ENCODE measurements around the gene CNTN4.
A peak's percentile ranks its signal among the peaks of the same experiment; 100 is the strongest.
"Not testable (repeated sequence)": the region's sequence is repeated elsewhere in the genome, so short reads cannot be mapped to it uniquely, and the experiment has no call there.

The CNTN4 gene

DNA sequence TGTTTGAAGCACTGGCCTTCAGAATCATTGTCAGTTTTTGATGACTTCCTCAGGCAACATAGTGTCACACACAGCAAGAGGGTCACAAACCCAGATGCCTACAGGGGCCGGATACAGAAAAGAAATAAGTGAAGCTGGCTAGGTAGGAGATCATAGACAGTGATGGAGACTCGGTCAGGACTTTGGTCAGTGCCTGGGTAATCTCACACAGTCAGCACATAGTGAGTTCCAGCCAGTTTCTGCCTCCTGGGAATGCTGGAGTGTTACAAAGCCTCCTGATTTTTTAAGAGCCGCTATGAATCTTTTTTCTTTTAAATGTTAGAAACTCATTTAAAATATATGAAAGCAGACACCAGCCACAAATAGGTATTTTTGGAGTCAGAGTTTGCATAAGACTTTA is 612.4 kb downstream of the CNTN4 start:
- no peak for DNase-seq

- peak; percentile 6 for DNase-seq
These were observed 615.3 kb downstream of the CNTN4 start for GRCh38 chr3:2713923-2714322.

DNA sequence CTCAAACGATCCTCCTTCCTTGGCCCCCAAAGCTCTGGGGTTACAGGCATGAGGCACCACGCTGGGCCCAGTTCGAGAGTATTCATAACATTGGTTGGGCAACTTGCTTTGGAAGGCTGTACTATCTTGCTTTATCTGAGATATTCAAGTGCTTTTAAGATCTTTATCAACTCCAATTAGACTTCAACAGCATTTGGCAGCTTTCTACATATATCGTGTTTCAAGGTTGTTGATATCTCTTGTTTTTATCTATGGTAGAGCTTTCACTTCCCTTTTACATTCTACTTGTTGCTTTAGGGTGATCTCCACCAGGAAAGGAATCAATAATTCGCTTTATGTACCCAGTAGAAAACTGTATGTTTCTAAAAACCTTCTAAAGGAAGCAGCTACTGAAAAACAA is 616.2 kb downstream of the CNTN4 start:
- DNase-seq = no peak

DNA sequence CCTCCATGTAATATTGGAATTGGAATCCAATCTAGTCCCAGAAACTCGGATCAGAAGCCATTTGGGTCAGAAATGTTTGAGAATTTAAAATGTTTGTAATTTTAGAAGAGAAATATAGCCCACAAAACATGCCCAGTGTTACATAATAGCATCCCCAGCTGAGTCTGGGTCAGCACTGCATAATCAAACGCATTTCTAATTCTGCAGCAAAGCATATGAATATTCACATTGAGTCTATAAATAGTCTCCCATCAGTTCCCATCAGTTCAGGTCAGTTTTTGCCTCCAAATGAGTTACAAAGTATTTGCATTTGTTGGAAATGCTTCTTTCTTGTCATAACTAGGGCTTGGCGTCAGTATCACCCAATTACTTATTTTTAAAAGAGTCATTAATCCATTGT is 628.4 kb downstream of the CNTN4 start:
- DNase-seq = no peak

- DNase-seq = peak; percentile 61
These were observed 629.1 kb downstream of the CNTN4 start for GRCh38 chr3:2727610-2728318.

DNA sequence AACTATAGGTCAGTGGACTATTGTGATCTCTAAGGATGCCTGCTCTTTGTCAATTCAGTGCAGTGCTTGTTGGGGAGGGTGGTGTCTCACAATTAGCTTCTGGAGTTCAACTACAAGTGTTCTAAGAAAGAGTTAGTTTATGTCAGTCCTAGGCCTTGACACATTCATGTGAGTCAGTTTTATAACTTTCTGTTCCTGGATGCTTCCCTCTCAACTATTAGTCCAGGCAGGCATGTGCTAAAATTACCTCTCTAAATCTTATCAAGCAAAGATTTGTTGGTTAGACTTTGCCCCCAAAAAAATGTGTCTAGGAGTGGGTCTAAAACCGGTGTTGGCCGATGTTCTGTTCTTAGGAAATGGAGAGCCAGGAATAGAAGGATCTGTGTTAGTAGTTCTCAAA is 633.2 kb downstream of the CNTN4 start:
- DNase-seq = no peak

DNA sequence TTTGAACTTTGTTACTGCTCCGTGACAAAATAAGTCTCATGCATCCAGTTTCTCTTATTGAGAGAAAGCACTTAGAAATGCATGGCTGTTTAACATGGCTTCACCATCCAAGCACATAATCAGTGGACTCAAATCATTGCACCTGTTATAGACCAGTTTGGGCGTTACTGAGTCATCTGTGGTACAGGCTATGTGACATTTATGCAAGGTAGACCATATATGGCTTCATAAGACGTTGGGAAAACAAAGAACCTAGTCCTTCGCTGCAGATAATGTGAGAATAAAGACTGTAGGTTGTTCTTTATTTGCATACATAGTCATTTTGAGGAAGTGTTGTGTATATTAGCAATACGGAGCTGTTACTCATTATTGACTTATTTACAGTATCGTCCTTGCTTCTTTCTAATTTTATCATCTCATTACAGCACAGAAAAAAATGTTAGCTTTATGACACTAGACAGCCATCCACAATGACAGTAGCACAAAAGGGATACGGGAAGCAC is 636.8 kb downstream of the CNTN4 start:
- DNase-seq = no peak

DNA sequence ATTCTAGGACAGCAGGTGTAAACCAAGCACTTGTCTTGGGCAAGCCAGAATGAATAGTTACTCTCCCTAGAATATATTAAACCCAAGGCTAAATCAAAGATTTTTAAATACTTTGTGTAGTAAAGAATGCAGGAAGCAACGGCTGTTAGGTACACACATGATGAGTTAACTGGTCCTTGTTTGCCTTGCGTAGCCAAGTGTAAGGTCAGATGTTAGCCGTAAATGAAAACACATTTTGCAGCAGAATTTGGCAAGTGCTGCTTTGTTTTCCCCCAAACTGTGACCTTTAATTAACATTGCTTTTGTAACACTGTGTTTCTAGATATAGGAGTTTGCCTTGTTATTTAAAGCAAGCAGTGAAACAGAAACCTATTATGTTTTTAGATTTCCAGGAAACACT is 642.9 kb downstream of the CNTN4 start:
- DNase-seq = peak; percentile 48

DNA sequence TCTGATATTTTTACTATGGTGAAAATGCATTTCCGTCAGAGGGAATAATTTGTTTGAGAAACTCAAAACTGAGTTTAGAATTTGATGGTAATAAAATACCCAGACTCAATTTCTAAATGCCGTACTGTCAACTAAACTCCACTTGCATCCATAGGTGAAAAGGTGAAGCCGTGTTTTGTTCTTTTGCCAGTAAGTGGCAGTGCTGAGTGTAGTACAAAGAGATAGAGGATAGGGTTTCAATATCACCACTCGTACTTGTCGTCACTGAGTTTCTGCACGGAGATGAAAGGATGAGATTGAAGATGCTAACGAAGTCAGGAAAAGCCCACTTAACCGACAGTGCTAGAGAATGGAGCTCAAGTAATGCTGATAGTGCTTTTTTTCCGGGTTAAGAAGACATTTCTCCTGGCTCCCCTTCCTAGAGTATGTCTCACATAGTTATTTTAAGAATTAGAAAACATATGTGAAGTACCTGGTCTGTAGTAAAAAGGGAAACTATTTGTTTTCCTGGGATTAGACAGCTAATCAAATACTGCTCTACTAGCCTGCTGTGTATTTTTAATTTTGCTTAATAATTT is 666.4 kb downstream of the CNTN4 start:
- DNase-seq = peak; percentile 34

GRCh38 chr3:2770451-2770850 is 671.8 kb downstream of the CNTN4 start:
- no peak for DNase-seq

- DNase-seq = no peak
These were observed 672.5 kb downstream of the CNTN4 start for GRCh38 chr3:2771193-2771592.

- DNase-seq = no peak
These were observed 673.1 kb downstream of the CNTN4 start for GRCh38 chr3:2771741-2772140.

DNA sequence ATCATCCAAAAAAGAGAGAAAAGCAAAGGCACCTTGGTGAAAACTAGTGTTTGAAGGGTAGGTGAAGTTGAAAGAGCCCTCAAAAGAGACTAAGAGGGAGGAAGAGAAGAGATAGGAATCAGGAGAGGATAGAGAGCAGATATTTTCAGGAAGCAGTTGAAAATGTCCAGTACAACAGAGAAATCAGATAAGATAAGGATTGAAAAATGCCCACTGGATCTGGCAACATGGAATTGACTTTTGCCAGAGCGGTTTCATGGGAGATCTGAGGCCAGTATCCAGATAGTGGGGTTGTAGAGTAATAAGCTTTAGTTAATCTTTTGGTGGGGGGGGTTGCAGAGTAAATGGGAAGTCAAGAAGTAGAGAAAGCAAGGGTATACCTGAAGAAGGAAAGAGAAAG is 674.1 kb downstream of the CNTN4 start:
- no peak for DNase-seq

DNA sequence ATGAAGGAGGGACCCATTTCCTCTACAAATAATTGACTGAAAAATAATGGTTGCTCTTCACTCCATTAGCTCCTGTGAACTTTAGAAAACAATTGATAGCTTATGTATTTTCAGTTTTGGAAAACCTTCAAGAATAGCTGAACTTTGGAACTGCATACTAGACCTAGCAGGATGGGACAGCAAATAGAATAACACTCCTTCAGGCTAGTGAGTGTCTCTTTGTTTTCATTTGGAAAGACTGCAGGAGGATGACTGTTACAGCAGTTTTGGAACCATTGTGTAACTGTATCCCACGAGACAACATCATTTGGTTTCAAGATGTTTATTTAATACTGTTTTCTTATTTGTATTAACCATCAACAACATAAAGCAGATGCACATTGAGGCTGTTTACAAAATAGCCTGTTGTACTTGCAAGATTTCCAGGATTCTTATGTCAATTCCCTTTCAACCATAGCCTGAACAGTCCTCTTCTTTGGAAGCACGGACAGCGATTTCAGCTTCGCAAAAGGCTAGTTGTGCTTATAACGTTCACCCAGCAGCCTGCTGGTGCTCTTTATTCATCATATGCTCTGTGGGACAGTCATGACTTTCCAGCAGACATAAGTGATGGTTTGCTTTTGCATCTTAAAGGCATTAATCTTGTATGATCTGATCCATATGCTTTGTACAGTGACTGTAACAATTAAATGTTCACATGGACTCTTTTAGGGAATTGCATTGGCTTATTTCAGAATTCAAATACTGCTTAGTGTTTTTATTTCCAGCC is 676.0 kb downstream of the CNTN4 start:
- no peak for DNase-seq

- DNase-seq = peak; percentile 66
These were observed 684.6 kb downstream of the CNTN4 start for GRCh38 chr3:2783261-2783660.

- DNase-seq = peak; percentile 28
These were observed 686.0 kb downstream of the CNTN4 start for GRCh38 chr3:2784627-2785026.

DNA sequence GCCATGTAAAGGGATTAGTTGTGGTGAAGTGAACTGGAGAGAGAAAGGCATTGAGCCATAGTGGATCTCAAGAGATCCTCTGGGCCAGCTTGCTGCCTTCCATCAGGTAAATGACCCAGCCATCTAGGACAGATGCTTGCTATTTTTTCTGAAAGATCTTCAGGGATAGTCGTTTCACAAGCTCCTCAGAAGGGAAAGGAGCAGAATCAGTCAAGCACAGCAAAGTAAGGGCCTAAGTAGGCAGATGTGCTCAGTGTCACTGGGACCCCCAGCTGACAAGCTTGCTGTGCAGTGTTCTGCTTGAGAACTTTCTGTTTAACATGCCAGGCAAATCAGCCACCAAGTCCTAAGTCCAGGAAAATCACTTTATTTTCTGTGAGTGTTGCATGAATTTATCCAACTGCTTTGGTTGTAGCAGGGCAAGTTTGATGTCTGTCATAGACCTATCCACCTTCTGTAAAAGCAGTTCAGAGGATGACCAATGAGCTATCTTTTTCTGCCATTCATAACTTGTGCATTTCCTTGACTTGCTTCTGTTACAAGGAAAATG is 691.7 kb downstream of the CNTN4 start:
- DNase-seq = peak; percentile 9

GRCh38 chr3:2792432-2792831 is 693.8 kb downstream of the CNTN4 start:
- no peak for DNase-seq

DNA sequence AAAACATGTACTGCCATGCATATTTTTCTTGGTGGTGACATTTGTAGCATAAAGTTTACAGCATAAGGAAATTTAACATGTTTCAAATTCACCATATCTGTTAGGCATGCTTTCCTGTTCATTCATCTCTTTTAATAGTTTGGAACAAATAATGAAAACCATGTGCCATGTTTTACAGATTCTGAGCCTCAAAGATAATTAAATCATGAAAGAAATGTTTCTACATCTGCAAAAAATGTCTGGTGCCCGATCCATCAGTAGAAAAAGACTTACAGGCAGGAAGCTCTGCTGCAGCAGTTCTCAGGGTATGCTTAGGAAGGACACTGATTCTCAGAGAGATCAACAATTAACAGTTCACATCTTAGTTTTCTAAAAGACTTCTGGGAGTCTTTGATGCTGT is 695.3 kb downstream of the CNTN4 start:
- no peak for DNase-seq

GRCh38 chr3:2802429-2802828 is 703.8 kb downstream of the CNTN4 start:
- no peak for DNase-seq

DNA sequence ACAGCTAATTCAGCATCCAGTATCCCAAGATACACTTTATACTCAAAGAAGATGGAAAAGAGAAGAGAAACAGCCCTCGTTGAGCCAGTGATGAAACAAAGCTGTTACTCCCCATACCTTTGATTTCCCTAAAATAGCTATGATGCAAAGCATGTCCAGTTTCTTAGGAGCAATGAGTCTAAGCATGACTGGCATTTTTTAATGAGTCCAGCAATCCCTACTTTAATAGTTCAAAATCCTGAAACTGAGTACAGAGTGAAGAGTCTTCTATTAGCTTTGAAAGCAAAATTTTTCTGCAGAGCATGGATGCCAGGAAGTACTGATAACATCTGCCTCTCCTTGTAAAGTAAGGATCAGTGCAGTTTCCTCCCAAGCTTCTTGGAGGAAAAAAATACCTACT is 708.8 kb downstream of the CNTN4 start:
- DNase-seq = no peak

GRCh38 chr3:2810723-2811122 is 712.1 kb downstream of the CNTN4 start:
- DNase-seq = no peak

DNA sequence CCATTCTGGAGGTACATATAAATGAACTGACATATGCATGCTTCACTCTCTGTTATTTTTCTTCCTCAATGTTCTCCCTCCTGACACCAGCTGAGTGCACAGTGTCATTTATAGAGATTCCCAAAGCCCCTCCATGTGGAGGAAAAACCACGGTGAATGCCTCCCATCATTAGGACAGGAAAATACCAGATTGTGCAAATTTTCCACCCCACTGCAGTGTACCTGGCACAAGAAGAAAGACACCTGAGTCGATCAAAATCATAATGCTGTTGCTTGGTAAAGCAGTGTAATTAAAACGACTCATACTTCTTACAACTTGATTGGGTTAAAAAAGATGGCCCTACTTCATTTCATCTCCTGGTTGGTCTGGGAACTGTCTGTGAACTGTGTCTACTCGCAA is 720.9 kb downstream of the CNTN4 start:
- no peak for DNase-seq

DNA sequence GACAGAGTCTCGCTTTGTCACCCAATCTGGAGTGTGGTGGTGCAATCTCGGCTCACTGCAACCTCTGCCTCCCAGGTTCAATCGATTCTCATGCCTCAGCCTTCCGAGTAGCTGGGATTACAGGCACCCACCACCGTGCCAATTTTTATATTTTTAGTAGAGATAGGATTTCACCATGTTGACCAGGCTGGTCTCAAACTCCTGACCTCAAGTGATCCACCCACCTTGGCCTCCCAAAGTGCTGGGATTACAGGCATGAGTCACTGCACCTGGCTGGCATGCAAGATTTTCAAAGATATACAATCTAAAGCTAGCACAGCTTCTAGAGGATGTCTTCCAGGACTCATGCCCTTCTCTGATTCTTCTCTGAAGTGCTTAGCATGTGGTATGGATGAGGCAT is 722.3 kb downstream of the CNTN4 start:
- not testable (repeated sequence) for DNase-seq
